Trophoblast cell (in vitro differentiated cells and primary cell): Measurements from ENCODE around the gene PRKN.

ENCODE experiments used
- DNase-seq, 2 donors: peaks; one replicate each; pipeline ENCODE4 v3.0.0-alpha.2; 2016
- H2AFZ ChIP-seq: 2 replicates; pipeline ENCODE4 v1.6.1; 2013; ENCODE audit warnings: low read length, moderate library complexity, mild to moderate bottlenecking; ENCODE audit not compliant: insufficient read depth, poor library complexity
- H2AK5ac ChIP-seq: 2 replicates; pipeline ENCODE4 v1.6.1; 2013; ENCODE audit warnings: mild to moderate bottlenecking, low read length
- H2BK120ac ChIP-seq: 2 replicates; pipeline ENCODE4 v1.6.1; 2013; ENCODE audit warnings: low read length, mild to moderate bottlenecking, moderate library complexity; ENCODE audit not compliant: insufficient read depth, poor library complexity
- H2BK12ac ChIP-seq: 2 replicates; pipeline ENCODE4 v1.6.1; 2013; ENCODE audit warnings: mild to moderate bottlenecking, low read length, moderate library complexity
- H2BK5ac ChIP-seq: 2 replicates; pipeline ENCODE4 v1.6.1; 2013; ENCODE audit warnings: low read length, low read depth, moderate library complexity, mild to moderate bottlenecking; ENCODE audit not compliant: poor library complexity
- H3K14ac ChIP-seq: 2 replicates; pipeline ENCODE4 v1.6.1; 2013; ENCODE audit warnings: mild to moderate bottlenecking, low read length
- H3K18ac ChIP-seq: 2 replicates; pipeline ENCODE4 v1.6.1; 2013; ENCODE audit warnings: mild to moderate bottlenecking, low read length
- H3K23ac ChIP-seq: 2 replicates; pipeline ENCODE4 v1.6.1; 2013; ENCODE audit warnings: low read length
- H3K27ac ChIP-seq: 2 replicates; pipeline ENCODE4 v1.5.1; 2013; ENCODE audit warnings: low read depth, mild to moderate bottlenecking, inconsistent platforms, low read length, moderate library complexity
- H3K27me3 ChIP-seq: 2 replicates; pipeline ENCODE4 v1.6.1; 2013; ENCODE audit warnings: inconsistent platforms, mild to moderate bottlenecking, low read length, moderate library complexity; ENCODE audit not compliant: insufficient read depth
- H3K36me3 ChIP-seq, 2 experiments: 1 replicate in 1 of 2; 2 replicates in 1 of 2; pipeline ENCODE4 v1.6.1; 2013; ENCODE audit warnings: low read length in 2 of 2, mild to moderate bottlenecking in 2 of 2, moderate library complexity in 1 of 2; ENCODE audit not compliant: insufficient read depth in 2 of 2, control insufficient read depth in 1 of 2
- H3K4ac ChIP-seq: 2 replicates; pipeline ENCODE4 v1.6.1; 2013; ENCODE audit warnings: low read depth, mild to moderate bottlenecking, low read length, moderate library complexity
- H3K4me1 ChIP-seq, 2 experiments: 1 replicate in 1 of 2; 2 replicates in 1 of 2; pipeline ENCODE4 v1.6.1; 2013; ENCODE audit warnings: low read length in 2 of 2, mild to moderate bottlenecking in 2 of 2, moderate library complexity in 1 of 2; ENCODE audit not compliant: insufficient read depth in 2 of 2, control insufficient read depth in 1 of 2
- H3K4me2 ChIP-seq: 2 replicates; pipeline ENCODE4 v1.6.1; 2013; ENCODE audit warnings: inconsistent platforms, mild to moderate bottlenecking, low read length, moderate library complexity
- H3K4me3 ChIP-seq: 2 replicates; pipeline ENCODE4 v1.5.1; 2013; ENCODE audit warnings: mild to moderate bottlenecking, low read depth, low read length, inconsistent platforms
- H3K79me1 ChIP-seq: one replicate; pipeline ENCODE4 v1.6.1; 2013; ENCODE audit warnings: low read length
- H3K79me2 ChIP-seq: 2 replicates; pipeline ENCODE4 v1.6.1; 2013; ENCODE audit warnings: low read length, mild to moderate bottlenecking; ENCODE audit not compliant: control insufficient read depth, insufficient read depth, poor library complexity
- H3K9ac ChIP-seq: 2 replicates; pipeline ENCODE4 v1.6.1; 2013; ENCODE audit warnings: mild to moderate bottlenecking, low read length
- H3K9me3 ChIP-seq: 2 replicates; pipeline ENCODE4 v1.6.1; 2013; ENCODE audit warnings: low read depth, mild to moderate bottlenecking, control low read depth, inconsistent platforms, low read length; ENCODE audit not compliant: insufficient read depth
- H4K12ac ChIP-seq: 2 replicates; pipeline ENCODE4 v1.6.1; 2013; ENCODE audit warnings: low read depth, mild to moderate bottlenecking, low read length, moderate library complexity
- H4K8ac ChIP-seq: 2 replicates; pipeline ENCODE4 v1.6.1; 2013; ENCODE audit warnings: low read depth, mild to moderate bottlenecking, low read length, moderate library complexity
- H4K91ac ChIP-seq: one replicate; pipeline ENCODE4 v1.6.1; 2013; ENCODE audit warnings: low read depth, mild to moderate bottlenecking, low read length, moderate library complexity
- WGBS: extraction: QIAGEN DNeasy Blood & Tissue Kit; methylation state at CpG from one replicate; pipeline ENCODE4 v1.1.7; 2013; ENCODE audit warnings: missing lambda C conversion rate; ENCODE audit not compliant: insufficient read length, insufficient coverage; ENCODE audit errors: extremely low coverage; 5-methylcytosine and 5-hydroxymethylcytosine counted together

PRKN gene

DNA sequence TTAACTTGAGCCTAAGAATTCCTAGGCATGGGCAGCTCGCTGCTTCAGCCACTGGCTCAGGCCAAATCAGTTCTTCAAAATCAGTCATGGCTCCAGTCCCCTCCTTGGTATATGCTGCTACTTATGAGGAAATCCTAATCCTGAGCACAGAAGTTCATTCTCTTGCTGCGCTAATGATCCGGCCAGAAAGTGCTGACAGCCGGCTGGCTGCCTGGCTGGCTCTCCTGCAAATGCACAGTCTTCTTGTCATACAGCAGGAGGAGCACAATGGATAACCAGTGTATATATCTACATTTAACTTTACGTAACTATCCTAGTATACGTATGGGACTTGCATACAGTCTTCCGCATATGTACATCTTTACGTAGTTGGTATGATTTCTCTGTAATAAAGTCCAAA is 500.8 kb downstream of the PRKN start:
- H4K8ac ChIP-seq = no peak overlapping the region
- no peaks in the 10 kb centered on the region for H3K4me1 ChIP-seq
- no peak overlapping the region for H3K18ac ChIP-seq
- H4K12ac ChIP-seq = no peak overlapping the region
- no peak overlapping the region for H3K4me3 ChIP-seq
- H2BK5ac ChIP-seq = no peak overlapping the region
- H2AK5ac ChIP-seq = no peak overlapping the region
- no peak overlapping the region for H2BK120ac ChIP-seq
- H3K36me3 ChIP-seq = no peaks in the 10 kb centered on the region
- H3K27me3 ChIP-seq = no peaks in the 10 kb centered on the region
- H3K23ac ChIP-seq = no peak overlapping the region
- no peak overlapping the region for H3K27ac ChIP-seq
- no peak overlapping the region for H3K4me2 ChIP-seq
- WGBS = no CpG with 5 or more reads among the region's 8 CpGs
- no peak overlapping the region for H4K91ac ChIP-seq
- H3K14ac ChIP-seq = no peak overlapping the region
- no peaks in the 10 kb centered on the region for H3K9me3 ChIP-seq
- no peak overlapping the region for H3K9ac ChIP-seq
- no peak for DNase-seq
- H3K79me1 ChIP-seq = no peaks in the 10 kb centered on the region
- H2AFZ ChIP-seq = no peak overlapping the region
- no peak overlapping the region for H2BK12ac ChIP-seq
- H3K79me2 ChIP-seq = no peaks in the 10 kb centered on the region
- H3K4ac ChIP-seq = no peak overlapping the region

DNA sequence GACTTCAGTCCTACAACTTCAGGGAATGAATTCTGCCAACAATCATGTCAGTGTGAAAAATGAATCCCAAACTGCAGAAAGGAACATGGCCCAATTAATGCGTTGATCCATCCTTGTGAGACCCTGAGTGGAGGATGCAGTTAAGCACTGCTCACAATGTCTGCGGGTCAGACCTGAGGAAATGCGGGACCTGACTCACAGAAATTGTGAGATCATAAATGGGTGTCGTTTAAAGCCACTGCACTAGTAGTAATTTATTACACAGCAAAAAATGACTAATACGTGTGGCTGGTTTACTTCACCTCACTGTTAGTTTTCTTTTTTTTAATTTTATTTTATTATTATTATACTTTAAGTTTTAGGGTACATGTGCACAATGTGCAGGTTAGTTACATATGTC is 505.0 kb downstream of the PRKN start:
- no peak for DNase-seq
- H3K4me1 ChIP-seq = no peaks in the 10 kb centered on the region
- no peak overlapping the region for H4K12ac ChIP-seq
- no peak overlapping the region for H3K4me2 ChIP-seq
- H3K23ac ChIP-seq = no peak overlapping the region
- no peak overlapping the region for H3K14ac ChIP-seq
- H2BK12ac ChIP-seq = no peak overlapping the region
- H3K4ac ChIP-seq = no peak overlapping the region
- H2AK5ac ChIP-seq = no peak overlapping the region
- no peaks in the 10 kb centered on the region for H3K9me3 ChIP-seq
- H2BK5ac ChIP-seq = no peak overlapping the region
- H3K36me3 ChIP-seq = no peaks in the 10 kb centered on the region
- H2BK120ac ChIP-seq = no peak overlapping the region
- no CpG with 5 or more reads among the region's 5 CpGs for WGBS
- no peak overlapping the region for H3K9ac ChIP-seq
- no peaks in the 10 kb centered on the region for H3K27me3 ChIP-seq
- no peak overlapping the region for H3K27ac ChIP-seq
- no peak overlapping the region for H2AFZ ChIP-seq
- no peak overlapping the region for H3K4me3 ChIP-seq
- no peak overlapping the region for H3K18ac ChIP-seq
- H3K79me1 ChIP-seq = no peaks in the 10 kb centered on the region
- H3K79me2 ChIP-seq = no peaks in the 10 kb centered on the region
- no peak overlapping the region for H4K91ac ChIP-seq
- H4K8ac ChIP-seq = no peak overlapping the region

DNA sequence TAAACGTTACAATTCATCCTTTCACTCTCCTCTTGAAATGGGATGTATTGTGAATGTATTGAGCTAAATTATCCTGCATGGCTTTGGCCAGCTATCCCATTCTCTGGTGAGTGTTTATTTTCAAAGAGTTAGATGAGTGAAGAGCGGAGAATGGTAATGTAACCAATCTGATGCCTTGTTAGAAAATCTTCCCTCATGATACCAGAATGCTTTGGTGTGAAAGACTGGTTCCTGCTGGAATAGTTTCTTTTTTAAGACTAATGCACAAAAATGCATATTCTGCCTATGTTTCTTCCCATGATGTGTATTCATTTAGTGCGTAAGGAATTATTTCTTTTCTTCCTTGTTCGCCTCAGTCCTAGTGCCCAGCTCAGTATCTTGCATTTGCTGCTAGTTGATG is 506.7 kb downstream of the PRKN start:
- H2AK5ac ChIP-seq = no peak overlapping the region
- H3K36me3 ChIP-seq = no peaks in the 10 kb centered on the region
- WGBS = no CpG with 5 or more reads among the region's 4 CpGs
- no peaks in the 10 kb centered on the region for H3K79me1 ChIP-seq
- H2BK5ac ChIP-seq = no peak overlapping the region
- H3K4me3 ChIP-seq = no peak overlapping the region
- H3K9ac ChIP-seq = no peak overlapping the region
- H3K27ac ChIP-seq = no peak overlapping the region
- H3K18ac ChIP-seq = no peak overlapping the region
- no peaks in the 10 kb centered on the region for H3K9me3 ChIP-seq
- no peak overlapping the region for H3K4ac ChIP-seq
- H3K4me2 ChIP-seq = no peak overlapping the region
- H3K27me3 ChIP-seq = no peaks in the 10 kb centered on the region
- H3K79me2 ChIP-seq = no peaks in the 10 kb centered on the region
- no peak overlapping the region for H2BK12ac ChIP-seq
- DNase-seq = no peak
- H4K8ac ChIP-seq = no peak overlapping the region
- H4K91ac ChIP-seq = no peak overlapping the region
- H3K23ac ChIP-seq = no peak overlapping the region
- H2AFZ ChIP-seq = no peak overlapping the region
- no peaks in the 10 kb centered on the region for H3K4me1 ChIP-seq
- no peak overlapping the region for H3K14ac ChIP-seq
- H4K12ac ChIP-seq = no peak overlapping the region
- no peak overlapping the region for H2BK120ac ChIP-seq

DNA sequence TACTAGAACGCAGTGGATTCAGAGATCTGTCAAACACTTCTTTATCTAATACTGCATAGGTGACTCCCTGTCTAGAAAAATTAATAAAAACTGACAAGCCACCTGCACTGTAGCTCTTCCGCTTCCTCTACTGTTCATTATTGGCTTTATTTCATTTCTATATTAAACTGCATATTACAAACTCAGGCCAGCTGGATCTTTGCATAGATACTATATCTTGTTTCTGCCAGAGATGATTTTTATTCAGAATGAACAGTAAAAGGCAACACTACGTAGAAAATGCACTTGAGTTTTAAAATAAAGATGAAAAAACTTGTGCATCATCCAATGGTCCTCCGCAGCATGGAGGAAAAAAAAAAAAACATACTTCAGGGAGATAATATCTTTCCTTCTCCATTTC is 508.3 kb downstream of the PRKN start:
- Histone ChIP-seq H3K23ac (no peak overlapping the region), H3K4ac (no peak overlapping the region), H2BK120ac (no peak overlapping the region), H3K27me3 (no peaks in the 10 kb centered on the region), H4K8ac (no peak overlapping the region), H2AK5ac (no peak overlapping the region), H3K4me3 (no peak overlapping the region), H3K14ac (no peak overlapping the region), H3K18ac (no peak overlapping the region), H3K4me2 (no peak overlapping the region), H2BK5ac (no peak overlapping the region), H3K4me1 (no peaks in the 10 kb centered on the region), H2AFZ (no peak overlapping the region), H2BK12ac (no peak overlapping the region), H3K27ac (no peak overlapping the region), H4K12ac (no peak overlapping the region), H3K79me1 (no peaks in the 10 kb centered on the region), H4K91ac (no peak overlapping the region), H3K79me2 (no peaks in the 10 kb centered on the region), H3K9ac (no peak overlapping the region), H3K36me3 (no peaks in the 10 kb centered on the region), H3K9me3 (no peaks in the 10 kb centered on the region)
- DNase-seq = no peak
- no CpG with 5 or more reads among the region's 4 CpGs for WGBS
